Right renal cortex interstitium (tissue), 3 donors: ENCODE results near the gene RGS6. TPM values are rescaled to one million over a fixed set of nuclear protein-coding genes. Genes with fewer than 3 reads are reported as not detected.
"Not testable (repeated sequence)": the region's sequence is repeated elsewhere in the genome, so short reads cannot be mapped to it uniquely, and the experiment has no call there.

Experiments used
- DNase-seq, 3 donors: peaks; one replicate each; pipeline ENCODE4 v3.0.0-alpha.2; 2013; ENCODE audit warnings: low read depth in 3 of 3, low spot score in 2 of 3
- polyA plus RNA-seq, 3 donors: library from polyadenylated mRNA; unstranded; fragments of 120-200 nt; gene quantifications; one replicate each; pipeline ENCODE4 v1.2.1, GENCODE V29; 2013; ENCODE audit not compliant: insufficient read length in 3 of 3

Gene RGS6
- polyA plus RNA-seq, 3 donors = 0.74 to 1.4 (median 0.80) TPM

GRCh38 chr14:72434856-72435255 lies 502.6 kb downstream of the RGS6 start:
- DNase-seq = no peak

GRCh38 chr14:72439707-72440106 lies 507.5 kb downstream of the RGS6 start:
- DNase-seq = no peak

- DNase-seq = no peak
These were observed 511.0 kb downstream of the RGS6 start for GRCh38 chr14:72443256-72443655.

GRCh38 chr14:72443991-72444441 lies 511.8 kb downstream of the RGS6 start:
- DNase-seq = no peak

- DNase-seq = no peak
These were observed 512.5 kb downstream of the RGS6 start for GRCh38 chr14:72444701-72445100.

- DNase-seq = no peak
These were observed 516.0 kb downstream of the RGS6 start for GRCh38 chr14:72448212-72448611.

- no peak for DNase-seq
These were observed 518.3 kb downstream of the RGS6 start for GRCh38 chr14:72450473-72451044.

- peak in 2 of 3 donors; percentile 25 to 31 for DNase-seq
These were observed 519.1 kb downstream of the RGS6 start for GRCh38 chr14:72451054-72451972.

GRCh38 chr14:72452774-72453173 lies 520.5 kb downstream of the RGS6 start:
- DNase-seq = no peak

GRCh38 chr14:72454388-72455160 lies 522.3 kb downstream of the RGS6 start:
- no peak for DNase-seq

- no peak for DNase-seq
These were observed 525.4 kb downstream of the RGS6 start for GRCh38 chr14:72457641-72458040.

- DNase-seq = no peak
These were observed 529.8 kb downstream of the RGS6 start for GRCh38 chr14:72462056-72462455.

- DNase-seq = no peak
These were observed 531.1 kb downstream of the RGS6 start for GRCh38 chr14:72463291-72463866.

- no peak for DNase-seq
These were observed 532.0 kb downstream of the RGS6 start for GRCh38 chr14:72464226-72464625.

GRCh38 chr14:72466325-72466724 lies 534.1 kb downstream of the RGS6 start:
- no peak for DNase-seq

- no peak for DNase-seq
These were observed 539.1 kb downstream of the RGS6 start for GRCh38 chr14:72471346-72471745.

- DNase-seq = no peak
These were observed 540.6 kb downstream of the RGS6 start for GRCh38 chr14:72472845-72473244.

- no peak for DNase-seq
These were observed 544.6 kb downstream of the RGS6 start for GRCh38 chr14:72476657-72477499.

GRCh38 chr14:72477578-72477977 lies 545.3 kb downstream of the RGS6 start:
- not testable (repeated sequence) for DNase-seq

- no peak for DNase-seq
These were observed 546.3 kb downstream of the RGS6 start for GRCh38 chr14:72478471-72478893.
